Gastroesophageal sphincter (tissue), 4 donors: ENCODE measurements around the gene ANO10. TPM values are rescaled to one million over a fixed set of nuclear protein-coding genes. Genes with fewer than 3 reads are reported as not detected.

ENCODE experiments used
- ATAC-seq: fragments of 150-250 bp; one replicate; pipeline ENCODE4 v1.9.1; 2016; ENCODE audit warnings: mild to moderate bottlenecking, moderate library complexity
- H3K27ac ChIP-seq, 4 donors: fragments of 200-600 bp; sonication (generic) in 3 of 4; 1 replicate in 3 of 4; 2 replicates in 1 of 4; pipeline ENCODE4 v1.5.1; 2016 to 2019
- H3K27me3 ChIP-seq: fragments of 200-600 bp; sonication (generic); one replicate; pipeline ENCODE4 v1.5.1; 2019
- H3K36me3 ChIP-seq, 2 donors: fragments of 200-600 bp; sonication (generic); one replicate each; pipeline ENCODE4 v1.5.1; 2019; ENCODE audit warnings: control low read depth in 1 of 2
- H3K4me1 ChIP-seq, 3 donors: fragments of 200-600 bp; sonication (generic); 1 replicate in 2 of 3; 2 replicates in 1 of 3; pipeline ENCODE4 v1.5.1; 2016 to 2019; ENCODE audit warnings: control low read depth in 2 of 3
- H3K4me3 ChIP-seq, 2 donors: fragments of 200-600 bp; sonication (generic); one replicate each; pipeline ENCODE4 v1.5.1; 2019; ENCODE audit warnings: mild to moderate bottlenecking in 1 of 2, moderate library complexity in 1 of 2
- H3K9me3 ChIP-seq, 3 donors: fragments of 200-600 bp; sonication (generic); one replicate each; pipeline ENCODE4 v1.5.1; 2017 to 2019; ENCODE audit warnings: control low read depth in 2 of 3
- CTCF ChIP-seq, 4 experiments: fragments of 200-600 bp in 2 of 4; fragments of 450-650 bp in 2 of 4; sonication (generic) in 1 of 4; IDR thresholded peaks; one replicate each; pipeline ENCODE4 v1.5.1; 2017 to 2019; ENCODE audit warnings: antibody characterized with exemption in 4 of 4, mild to moderate bottlenecking in 2 of 4, moderate library complexity in 2 of 4
- EP300 ChIP-seq: sonication (generic); formaldehyde crosslinking; IDR thresholded peaks from one replicate; pipeline ENCODE4 v1.6.1; 2017; ENCODE audit warnings: antibody characterized with exemption, mild to moderate bottlenecking
- POLR2A ChIP-seq, 2 donors: fragments of 450-650 bp; IDR thresholded peaks; one replicate each; pipeline ENCODE4 v1.6.1; 2017; ENCODE audit warnings: antibody characterized with exemption in 2 of 2, mild to moderate bottlenecking in 2 of 2, moderate library complexity in 1 of 2
- POLR2AphosphoS5 ChIP-seq: sonication (generic); formaldehyde crosslinking; IDR thresholded peaks from one replicate; pipeline ENCODE4 v1.6.1; 2017; ENCODE audit warnings: antibody characterized with exemption
- WGBS, 2 donors: methylation state at CpG; one replicate each; pipeline ENCODE4 v1.1.5; 2018; ENCODE audit warnings: low coverage in 1 of 2; 5-methylcytosine and 5-hydroxymethylcytosine counted together
- total RNA-seq, 4 donors: library from RNA; depleted of rRNA; stranded (reverse); fragments of >200 nt; gene quantifications; one replicate each; pipeline ENCODE4 v1.1.0, GENCODE V29; 2016

The ANO10 gene
- total RNA-seq, 4 donors from 2014 or later: 22.9 to 33.5 (median 30.2) TPM

GRCh38 chr3:43451670-43452254 is 170.0 kb downstream of the ANO10 start:
- TF ChIP-seq EP300 (no peak), CTCF (IDR thresholded peaks at IDR 0.05) (no peak), POLR2A (IDR thresholded peaks at IDR 0.05) (no peak), POLR2AphosphoS5 (no peak)
- no peak for ATAC-seq
- no peaks in the 10 kb centered on the region for H3K27me3 ChIP-seq

GRCh38 chr3:43448098-43448497 is 173.7 kb downstream of the ANO10 start:
- Histone ChIP-seq H3K4me1 (no peaks in the 10 kb centered on the region), H3K9me3 (no peaks in the 10 kb centered on the region), H3K27ac (no peak overlapping the region), H3K27me3 (no peaks in the 10 kb centered on the region), H3K4me3 (no peak overlapping the region), H3K36me3 (no peaks in the 10 kb centered on the region)
- WGBS, 2 donors: 100% methylated on average over 1 of the region's 1 CpG
- no peak for TF ChIP-seq CTCF (IDR thresholded peaks at IDR 0.05)
- no peak for TF ChIP-seq POLR2A (IDR thresholded peaks at IDR 0.05)
- TF ChIP-seq EP300: no peak
- no peak for TF ChIP-seq POLR2AphosphoS5
- no peak for ATAC-seq

More at GRCh38 chr3:43451670-43452254, 170.0 kb downstream of the ANO10 start:
- peaks cover 0 to 12% (median 0%) of the 10 kb centered on the region in 3 donors for H3K4me1 ChIP-seq
- no peak overlapping the region for H3K4me3 ChIP-seq
- 97 to 100% methylated on average over 2 of the region's 2 CpGs for WGBS, 2 donors
- no peak overlapping the region for H3K27ac ChIP-seq
- H3K36me3 ChIP-seq: no peaks in the 10 kb centered on the region
- no peaks in the 10 kb centered on the region for H3K9me3 ChIP-seq

DNA sequence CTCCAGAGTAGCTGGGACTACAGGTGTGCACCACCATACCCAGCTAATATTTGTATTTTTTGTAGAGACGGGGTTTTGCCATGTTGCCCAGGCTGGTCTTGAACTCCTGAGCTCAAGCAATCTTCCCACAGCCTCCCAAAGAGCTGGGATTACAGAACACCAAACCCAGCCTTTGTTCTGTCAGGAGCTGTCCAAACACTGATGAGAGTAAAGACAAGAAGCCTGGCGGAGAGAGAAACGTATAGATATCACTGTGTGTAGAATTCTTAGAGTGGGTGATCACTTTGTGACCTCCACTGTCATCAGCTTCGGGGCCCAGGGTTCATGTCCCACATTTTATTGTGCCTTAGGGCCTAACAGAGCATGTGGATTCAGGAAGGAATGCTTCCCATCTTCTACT is 176.0 kb downstream of the ANO10 start:
- Histone ChIP-seq H3K27ac (no peak overlapping the region), H3K4me3 (no peak overlapping the region), H3K36me3 (no peaks in the 10 kb centered on the region), H3K27me3 (no peaks in the 10 kb centered on the region), H3K4me1 (no peaks in the 10 kb centered on the region), H3K9me3 (no peaks in the 10 kb centered on the region)
- 61 to 65% methylated on average over 3 to 4 of the region's 4 CpGs for WGBS, 2 donors
- TF ChIP-seq CTCF (IDR thresholded peaks at IDR 0.05) (no peak), POLR2A (IDR thresholded peaks at IDR 0.05) (no peak), POLR2AphosphoS5 (no peak), EP300 (no peak)
- no peak for ATAC-seq

GRCh38 chr3:43442872-43443395 is 178.9 kb downstream of the ANO10 start:
- peaks cover 0 to 4% (median 0%) of the 10 kb centered on the region in 3 donors for H3K9me3 ChIP-seq
- H3K27me3 ChIP-seq: no peaks in the 10 kb centered on the region
- no peak overlapping the region for H3K4me3 ChIP-seq
- WGBS, 2 donors: 100% methylated on average over 2 of the region's 2 CpGs; no CpG with 5 or more reads in 1 of the 2 donors
- H3K36me3 ChIP-seq: peaks cover 0 to 3% of the 10 kb centered on the region in 2 donors
- no peak for ATAC-seq
- H3K27ac ChIP-seq: no peak overlapping the region
- H3K4me1 ChIP-seq: no peaks in the 10 kb centered on the region
- TF ChIP-seq POLR2AphosphoS5 (no peak), CTCF (IDR thresholded peaks at IDR 0.05) (no peak)

DNA sequence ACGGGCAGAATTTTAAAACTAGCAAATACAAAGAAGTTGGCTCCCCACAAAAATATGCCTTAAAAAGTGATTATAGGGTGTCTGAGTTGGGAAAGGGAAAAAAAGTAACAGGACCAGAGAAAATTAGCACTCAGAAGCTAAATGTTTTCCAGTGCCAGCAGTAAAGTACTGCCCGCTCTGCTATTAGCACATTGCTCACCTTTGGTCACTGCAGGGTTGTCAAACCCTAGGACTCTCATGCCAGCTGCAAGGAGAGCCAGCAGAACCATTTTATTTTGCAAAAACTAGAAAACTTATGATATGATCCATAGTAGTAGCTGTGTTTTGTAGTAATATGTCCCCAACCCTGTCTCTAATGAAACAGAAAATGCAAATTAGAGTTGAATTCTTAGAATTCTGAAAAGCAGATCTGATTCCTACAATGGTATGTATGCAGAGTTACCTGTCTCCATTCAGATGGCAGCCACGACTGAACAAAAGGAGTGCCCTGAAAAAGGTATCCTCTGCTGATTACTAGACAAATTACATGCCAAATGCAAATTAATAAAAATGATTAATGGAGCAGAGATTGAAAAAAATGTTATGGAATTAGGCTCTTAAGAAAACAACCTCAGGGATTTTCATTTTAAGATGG is 185.2 kb downstream of the ANO10 start:
- Histone ChIP-seq H3K36me3 (peaks cover 0 to 3% of the 10 kb centered on the region in 2 donors), H3K4me1 (peaks cover 0 to 9% (median 0%) of the 10 kb centered on the region in 3 donors), H3K9me3 (peaks cover 0 to 8% (median 0%) of the 10 kb centered on the region in 3 donors), H3K27ac (no peak overlapping the region), H3K27me3 (no peaks in the 10 kb centered on the region), H3K4me3 (no peak overlapping the region)
- TF ChIP-seq POLR2AphosphoS5: no peak
- TF ChIP-seq CTCF (IDR thresholded peaks at IDR 0.05): no peak
- TF ChIP-seq EP300: no peak
- no peak for TF ChIP-seq POLR2A (IDR thresholded peaks at IDR 0.05)
- ATAC-seq: no peak
- 88 to 93% methylated on average over 3 of the region's 3 CpGs for WGBS, 2 donors
